Measurements from ENCODE around the gene FAM81A. TPM values are rescaled to one million over a fixed set of nuclear protein-coding genes. Genes with fewer than 3 reads are reported as not detected.

Gene FAM81A
- total RNA-seq, 1 donor: 0.94 TPM

DNA sequence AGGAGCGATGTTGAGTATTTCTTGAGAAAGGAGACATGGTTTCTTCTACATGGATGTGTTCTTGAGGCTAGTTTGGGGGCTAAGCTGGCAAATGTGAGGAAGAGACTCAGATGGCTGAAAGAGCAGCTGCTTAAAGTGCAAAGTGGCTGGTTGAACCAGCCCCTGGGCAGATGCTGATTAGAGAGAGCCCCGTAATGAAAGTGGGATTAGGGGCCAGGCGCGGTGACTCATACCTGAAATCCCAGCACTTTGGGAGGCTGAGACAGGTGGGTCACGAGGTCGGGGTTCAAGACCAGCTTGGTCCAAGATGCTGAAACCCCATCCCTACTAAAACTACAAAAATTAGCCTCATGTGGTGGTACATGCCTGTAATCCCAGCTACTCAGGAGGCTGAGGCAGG is 98.6 kb downstream of the FAM81A start:
- H3K4me3 ChIP-seq (ENCODE audit: low read length): no peak overlapping the region
- no peaks in the 10 kb centered on the region for H3K9me3 ChIP-seq (ENCODE audit: low read depth, low read length)
- H3K27me3 ChIP-seq (ENCODE audit: insufficient read depth, low read length): no peaks in the 10 kb centered on the region
- peaks cover 12% of the 10 kb centered on the region for H3K4me1 ChIP-seq (ENCODE audit: insufficient read depth, low read length)

DNA sequence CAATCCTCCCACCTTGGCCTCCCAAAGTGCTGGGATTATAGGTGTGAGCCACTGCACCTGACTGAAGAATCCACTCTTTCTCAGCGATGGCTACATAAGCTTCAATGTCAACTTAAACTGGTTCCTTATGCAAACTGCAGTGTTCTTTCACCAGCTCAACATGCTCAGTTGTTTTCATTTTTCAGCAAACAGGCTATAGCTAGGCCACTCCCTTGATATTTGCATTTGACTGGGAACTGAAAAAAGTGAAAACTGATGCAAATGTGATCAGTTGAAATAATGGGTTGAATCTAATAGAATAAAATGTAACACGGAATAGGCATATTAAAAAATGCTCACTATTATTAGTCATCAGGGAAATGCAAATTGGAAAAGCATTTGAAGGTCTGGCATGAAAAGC is 99.4 kb downstream of the FAM81A start:
- Histone ChIP-seq H3K27me3 (ENCODE audit: insufficient read depth, low read length) (no peaks in the 10 kb centered on the region), H3K9me3 (ENCODE audit: low read depth, low read length) (no peaks in the 10 kb centered on the region), H3K4me1 (ENCODE audit: insufficient read depth, low read length) (peaks cover 3% of the 10 kb centered on the region), H3K4me3 (ENCODE audit: low read length) (no peak overlapping the region)

DNA sequence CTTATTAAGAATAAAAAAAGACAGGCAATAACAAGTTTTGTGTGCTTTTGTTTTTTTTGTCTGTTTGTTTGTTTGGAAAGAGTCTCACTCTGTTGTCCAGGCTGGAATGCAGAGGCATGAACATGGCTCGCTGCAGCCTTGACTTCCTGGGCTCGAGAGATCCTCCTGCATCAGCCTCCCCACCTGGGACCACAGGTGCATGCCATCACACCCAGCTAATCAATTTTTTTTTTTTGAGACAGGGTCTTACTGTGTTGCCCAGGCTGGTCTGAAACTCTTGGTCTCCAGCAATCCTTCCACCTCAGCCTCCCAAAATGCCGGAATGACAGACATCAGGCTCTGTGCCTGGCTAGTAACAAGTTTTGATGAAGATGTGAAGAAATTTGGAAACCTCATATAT is 100.5 kb downstream of the FAM81A start:
- H3K4me3 ChIP-seq (ENCODE audit: low read length): no peak overlapping the region
- H3K9me3 ChIP-seq (ENCODE audit: low read depth, low read length): no peaks in the 10 kb centered on the region
- peaks cover 4% of the 10 kb centered on the region for H3K4me1 ChIP-seq (ENCODE audit: insufficient read depth, low read length)

DNA sequence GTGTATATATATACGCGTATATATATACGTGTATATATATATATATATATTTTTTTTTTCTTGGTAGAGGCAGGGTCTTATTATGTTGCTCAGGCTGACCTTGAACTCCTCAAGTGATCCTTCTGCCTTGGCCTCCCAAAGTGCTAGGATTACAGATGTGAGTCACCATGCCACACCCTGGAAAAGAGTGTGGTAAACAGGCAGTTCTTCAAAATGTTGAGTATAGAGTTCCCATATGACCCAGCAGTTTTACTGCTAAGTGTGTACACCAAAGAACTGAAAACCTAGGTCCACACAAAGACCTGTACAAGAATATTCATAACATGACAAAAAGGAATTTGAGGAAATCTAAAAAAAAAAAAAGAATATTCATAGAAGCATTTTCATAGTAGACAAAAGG is 101.8 kb downstream of the FAM81A start:
- Histone ChIP-seq H3K4me3 (ENCODE audit: low read length) (no peak overlapping the region), H3K4me1 (ENCODE audit: insufficient read depth, low read length) (peaks cover 15% of the 10 kb centered on the region), H3K27me3 (ENCODE audit: insufficient read depth, low read length) (no peaks in the 10 kb centered on the region), H3K9me3 (ENCODE audit: low read depth, low read length) (no peaks in the 10 kb centered on the region)

More for the DNA sequence above, 100.5 kb downstream of the FAM81A start:
- no peaks in the 10 kb centered on the region for H3K27me3 ChIP-seq (ENCODE audit: insufficient read depth, low read length)

DNA sequence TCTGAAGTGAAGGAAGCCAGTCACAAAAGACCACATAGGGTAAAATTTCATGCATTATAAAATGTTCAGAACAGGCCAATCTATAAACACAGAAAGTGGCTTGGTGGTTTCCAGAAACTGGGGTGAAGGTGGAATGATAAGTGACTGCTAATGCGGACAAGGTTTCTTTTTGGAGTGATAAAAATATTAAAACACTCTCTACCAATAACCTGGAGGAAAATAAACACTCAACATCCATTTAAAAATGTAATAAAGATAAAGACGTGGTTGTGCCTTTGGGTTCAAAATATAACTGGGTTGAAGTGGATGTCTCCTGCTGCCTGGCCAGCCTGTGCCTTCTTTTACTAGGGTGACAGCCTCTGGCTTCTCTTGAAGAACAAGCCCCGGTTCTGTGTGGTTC is 102.7 kb downstream of the FAM81A start:
- Histone ChIP-seq H3K9me3 (ENCODE audit: low read depth, low read length) (no peaks in the 10 kb centered on the region), H3K27me3 (ENCODE audit: insufficient read depth, low read length) (no peaks in the 10 kb centered on the region), H3K4me3 (ENCODE audit: low read length) (no peak overlapping the region), H3K4me1 (ENCODE audit: insufficient read depth, low read length) (peaks cover 15% of the 10 kb centered on the region)

DNA sequence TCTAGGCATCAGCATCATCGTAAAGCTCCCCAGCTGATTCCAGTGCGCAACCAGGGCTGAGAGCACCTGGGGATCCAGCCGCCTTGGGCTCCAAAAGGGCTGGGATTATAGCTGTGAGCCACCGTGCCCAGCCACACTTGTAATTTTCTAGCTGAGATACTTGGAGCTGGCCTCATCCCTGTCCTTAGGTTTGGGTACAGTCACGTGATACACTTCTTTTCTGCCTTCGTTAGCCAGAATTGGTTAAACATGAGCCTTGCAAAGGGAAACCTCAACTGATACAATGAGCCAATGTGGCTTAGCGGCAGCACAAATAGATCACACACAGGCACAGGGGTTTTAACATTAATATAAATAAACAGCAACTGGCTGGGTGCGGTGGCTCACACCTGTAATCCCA is 103.8 kb downstream of the FAM81A start:
- no peaks in the 10 kb centered on the region for H3K27me3 ChIP-seq (ENCODE audit: insufficient read depth, low read length)
- no peaks in the 10 kb centered on the region for H3K9me3 ChIP-seq (ENCODE audit: low read depth, low read length)
- H3K4me1 ChIP-seq (ENCODE audit: insufficient read depth, low read length): peaks cover 15% of the 10 kb centered on the region
- H3K4me3 ChIP-seq (ENCODE audit: low read length): no peak overlapping the region

DNA sequence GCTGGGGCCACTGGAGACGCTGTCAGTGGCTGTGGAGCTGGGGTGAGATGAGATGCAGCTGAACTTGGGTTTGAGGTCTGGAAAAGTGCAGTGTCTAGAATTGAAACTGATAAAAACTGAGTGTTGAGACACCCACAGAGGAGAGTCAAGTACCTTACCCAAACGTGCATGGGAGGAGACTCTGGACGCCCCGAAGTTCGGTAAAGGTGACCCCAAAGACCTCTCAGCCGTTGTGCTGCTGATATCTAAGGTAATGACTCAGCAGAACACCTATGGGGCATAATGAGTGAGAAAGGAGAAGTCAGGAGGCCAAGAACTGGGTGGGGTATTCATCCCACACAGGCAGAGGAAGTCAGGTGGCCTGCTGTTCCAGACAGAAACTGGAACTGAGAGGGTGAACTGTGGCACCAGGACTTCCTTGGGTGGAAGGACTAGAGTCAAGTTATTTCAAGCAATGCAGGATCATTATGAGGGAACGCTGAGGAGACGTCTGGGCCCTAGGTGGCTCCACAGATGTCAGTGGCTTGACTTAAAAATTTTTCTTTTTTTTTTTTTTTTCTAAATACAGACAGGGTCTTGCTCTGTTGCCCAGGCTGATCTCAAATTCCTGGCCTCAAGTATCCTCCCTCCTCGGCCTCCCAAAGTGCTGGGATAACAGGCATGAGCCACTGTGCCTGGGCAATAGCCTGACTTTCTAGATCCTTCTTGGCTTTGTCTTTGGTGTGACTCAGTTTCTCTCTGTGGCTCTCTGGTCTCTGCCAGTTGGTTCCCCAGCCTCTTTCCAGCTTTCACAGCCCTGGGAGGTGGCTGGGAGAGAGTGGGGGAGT is 105.9 kb downstream of the FAM81A start:
- no peaks in the 10 kb centered on the region for H3K9me3 ChIP-seq (ENCODE audit: low read depth, low read length)
- H3K27me3 ChIP-seq (ENCODE audit: insufficient read depth, low read length): no peaks in the 10 kb centered on the region
- H3K4me1 ChIP-seq (ENCODE audit: insufficient read depth, low read length): peaks cover 15% of the 10 kb centered on the region
- no peak overlapping the region for H3K4me3 ChIP-seq (ENCODE audit: low read length)

DNA sequence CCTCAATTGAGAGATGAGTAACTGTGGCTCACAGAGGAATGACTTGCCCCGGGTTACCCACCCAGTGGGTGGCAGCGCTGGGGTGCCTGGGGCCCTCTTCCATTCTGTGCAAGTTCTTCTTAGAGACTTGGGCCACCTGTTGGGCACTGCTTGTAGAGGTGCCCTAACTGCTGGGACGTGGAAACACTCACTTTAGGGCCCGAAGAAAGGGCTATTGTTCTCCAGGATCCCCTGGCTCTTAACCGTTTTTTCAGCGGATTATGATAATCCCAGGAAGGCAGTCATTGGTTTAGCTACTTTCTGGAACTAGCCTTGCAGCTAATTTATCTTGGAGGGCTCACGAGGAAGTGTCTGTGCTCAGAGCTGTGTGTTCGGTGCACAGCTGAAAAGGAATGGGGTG is 107.6 kb downstream of the FAM81A start:
- no peak overlapping the region for H3K4me3 ChIP-seq (ENCODE audit: low read length)

DNA sequence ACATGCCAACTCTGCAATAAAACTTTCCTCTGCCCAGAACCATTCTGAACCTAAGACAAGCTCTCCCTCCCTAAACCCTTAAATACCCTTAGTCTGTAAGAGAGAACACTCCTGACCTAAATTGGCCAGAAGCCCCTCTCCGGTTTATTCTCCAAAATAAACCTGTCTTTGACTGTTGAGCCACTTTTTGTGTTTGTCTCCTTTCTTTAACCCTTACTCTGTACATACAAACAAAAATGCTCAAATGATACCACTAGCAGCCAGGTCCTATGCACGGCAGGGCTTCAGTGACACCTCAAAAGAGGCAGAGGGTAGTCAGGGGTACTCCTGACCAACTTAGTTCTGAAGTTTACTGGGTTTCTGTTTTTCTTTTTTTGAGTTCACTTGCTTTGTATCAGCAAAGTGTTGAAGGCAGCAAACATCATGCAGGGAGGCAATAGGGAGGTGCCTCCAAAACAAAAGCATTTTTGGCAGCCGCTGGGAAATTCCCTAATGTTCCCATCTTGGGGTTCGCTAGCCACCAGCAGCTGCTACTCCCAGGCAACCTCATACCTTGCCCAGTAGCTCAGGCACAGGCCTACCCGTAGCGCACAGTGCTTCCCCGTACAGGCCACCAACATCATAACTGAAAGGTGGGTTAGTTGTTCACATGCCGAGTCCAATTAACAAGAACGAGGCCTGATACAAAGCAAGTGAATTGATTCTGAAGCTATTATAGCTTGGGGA is 110.7 kb downstream of the FAM81A start:
- Histone ChIP-seq H3K27me3 (ENCODE audit: insufficient read depth, low read length) (no peaks in the 10 kb centered on the region), H3K9me3 (ENCODE audit: low read depth, low read length) (no peaks in the 10 kb centered on the region), H3K4me3 (ENCODE audit: low read length) (no peak overlapping the region), H3K4me1 (ENCODE audit: insufficient read depth, low read length) (peaks cover 26% of the 10 kb centered on the region)

More for the DNA sequence above, 107.6 kb downstream of the FAM81A start:
- H3K4me1 ChIP-seq (ENCODE audit: insufficient read depth, low read length): peaks cover 23% of the 10 kb centered on the region
- no peaks in the 10 kb centered on the region for H3K9me3 ChIP-seq (ENCODE audit: low read depth, low read length)
- H3K27me3 ChIP-seq (ENCODE audit: insufficient read depth, low read length): no peaks in the 10 kb centered on the region

DNA sequence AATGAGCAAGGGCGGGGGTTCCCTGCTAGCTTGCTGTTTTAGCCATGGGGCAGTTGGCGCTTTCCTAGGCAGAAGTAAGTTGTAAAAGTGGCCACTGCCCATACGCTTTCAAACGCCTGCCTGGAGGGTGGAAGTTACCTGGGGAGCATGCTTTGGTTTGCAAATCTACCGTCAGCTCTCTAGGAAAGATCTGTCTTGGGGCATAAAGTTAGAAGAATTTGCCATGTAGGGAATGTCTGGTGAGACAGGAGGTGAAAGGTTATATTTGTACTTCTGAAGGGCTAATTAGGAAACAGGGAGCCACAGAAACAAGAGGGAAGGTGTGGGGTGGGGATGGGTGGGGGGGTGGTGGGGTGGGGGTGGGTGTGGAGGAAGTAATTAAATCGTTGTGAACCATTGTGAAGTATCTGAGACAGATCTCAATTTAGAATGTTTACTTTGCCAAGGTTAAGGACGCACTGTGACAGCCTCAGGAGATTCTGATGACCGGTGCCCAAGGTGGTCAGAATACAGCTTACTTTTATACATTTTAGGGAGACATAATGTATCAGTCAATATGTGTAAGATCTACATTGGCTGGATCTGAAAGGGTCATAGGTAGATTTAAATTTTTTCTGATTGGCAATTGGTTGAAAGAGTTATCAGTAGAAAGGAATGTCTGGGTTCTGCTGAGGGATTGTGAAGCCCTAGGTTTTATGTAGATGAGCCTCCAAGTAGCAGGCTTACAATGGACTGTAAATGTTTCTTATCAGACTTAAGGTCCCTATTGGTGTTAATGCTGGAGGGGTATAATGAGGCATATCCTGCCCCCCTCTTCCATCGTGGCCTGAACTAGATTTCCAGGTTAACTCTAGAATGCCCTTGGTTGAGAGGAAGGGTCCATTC is 111.6 kb downstream of the FAM81A start:
- peaks cover 17% of the 10 kb centered on the region for H3K4me1 ChIP-seq (ENCODE audit: insufficient read depth, low read length)
- no peak overlapping the region for H3K4me3 ChIP-seq (ENCODE audit: low read length)
- H3K9me3 ChIP-seq (ENCODE audit: low read depth, low read length): no peaks in the 10 kb centered on the region
- H3K27me3 ChIP-seq (ENCODE audit: insufficient read depth, low read length): no peaks in the 10 kb centered on the region

DNA sequence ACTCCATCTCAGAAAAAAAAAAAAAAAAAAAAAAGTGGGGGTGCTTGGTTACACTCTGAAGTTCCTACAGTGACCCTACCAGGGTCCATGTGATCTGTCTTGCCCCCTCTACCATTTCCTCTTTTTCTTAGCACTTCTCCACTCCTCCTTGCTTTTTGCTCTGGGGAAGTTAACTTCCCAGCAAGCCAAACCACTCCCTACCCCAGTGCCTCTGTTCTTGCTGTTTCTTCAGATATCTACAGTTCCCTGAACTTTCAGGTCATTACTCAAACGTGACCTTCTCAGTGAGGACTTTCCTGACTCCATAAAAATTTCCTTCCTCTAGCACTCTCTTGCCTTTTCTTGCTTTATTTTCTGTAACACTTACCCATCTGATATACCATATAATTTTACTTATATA is 112.5 kb downstream of the FAM81A start:
- Histone ChIP-seq H3K4me3 (ENCODE audit: low read length) (no peak overlapping the region), H3K9me3 (ENCODE audit: low read depth, low read length) (no peaks in the 10 kb centered on the region), H3K4me1 (ENCODE audit: insufficient read depth, low read length) (peaks cover 16% of the 10 kb centered on the region), H3K27me3 (ENCODE audit: insufficient read depth, low read length) (no peaks in the 10 kb centered on the region)

DNA sequence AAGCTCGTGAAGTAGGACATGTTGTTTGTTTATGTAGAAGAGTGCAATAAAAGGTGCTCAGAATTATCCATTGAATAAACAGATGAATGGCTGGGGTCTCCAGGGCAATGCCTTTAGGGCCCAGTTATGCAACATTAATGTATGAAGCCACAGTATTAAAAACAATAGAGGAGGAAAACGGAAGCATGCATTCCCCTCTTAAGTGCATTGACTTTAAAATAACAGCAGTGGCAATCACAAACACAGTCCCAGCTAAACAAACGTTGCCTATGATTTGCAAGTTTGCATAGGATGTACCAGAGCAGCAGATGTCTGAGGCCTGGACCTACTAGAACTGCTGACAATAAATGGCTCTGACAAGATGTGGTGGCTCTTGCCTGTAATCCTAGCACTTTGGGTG is 113.0 kb downstream of the FAM81A start:
- Histone ChIP-seq H3K4me3 (ENCODE audit: low read length) (no peak overlapping the region), H3K27me3 (ENCODE audit: insufficient read depth, low read length) (no peaks in the 10 kb centered on the region), H3K9me3 (ENCODE audit: low read depth, low read length) (no peaks in the 10 kb centered on the region), H3K4me1 (ENCODE audit: insufficient read depth, low read length) (peaks cover 16% of the 10 kb centered on the region)

DNA sequence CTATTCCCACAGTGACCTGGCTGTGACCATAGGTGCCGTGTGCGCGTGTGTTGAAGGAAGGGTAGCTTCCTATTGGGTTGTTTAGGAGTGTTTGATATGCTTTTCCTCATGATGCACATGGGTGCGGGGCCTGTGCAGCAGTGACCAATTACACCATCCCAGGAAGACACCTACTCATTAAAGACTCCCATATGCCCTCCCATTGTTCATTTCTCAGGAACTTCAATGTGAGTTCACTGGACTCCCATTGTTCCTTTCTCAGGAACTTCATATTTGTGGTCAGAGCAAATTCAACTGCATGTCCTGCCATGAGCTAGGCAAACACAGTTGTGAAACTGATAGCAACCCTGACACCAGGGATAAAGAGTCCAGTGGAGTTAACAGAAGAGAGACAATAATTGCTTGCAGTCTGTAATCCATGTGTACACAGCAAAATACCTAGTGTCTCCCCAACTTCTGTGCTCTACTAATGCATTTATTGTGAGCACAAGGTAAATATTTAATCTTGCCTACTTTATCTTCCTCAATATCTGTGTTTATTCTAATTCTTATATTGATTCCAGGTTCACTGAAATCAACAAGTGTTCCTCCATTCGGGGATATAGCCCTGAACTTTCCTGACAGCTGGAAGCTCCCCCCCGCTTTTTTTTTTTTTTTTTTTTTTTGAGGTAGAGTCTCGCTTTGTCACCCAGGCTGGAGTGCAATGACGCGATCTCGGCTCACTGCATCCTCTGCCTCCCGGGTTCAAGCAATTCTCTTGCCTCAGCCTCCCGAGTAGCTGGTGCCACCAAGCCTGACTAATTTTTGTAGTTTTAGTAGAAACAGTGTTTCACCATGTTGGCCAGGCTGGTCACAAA is 116.1 kb downstream of the FAM81A start:
- no peak overlapping the region for H3K4me3 ChIP-seq (ENCODE audit: low read length)
- no peaks in the 10 kb centered on the region for H3K27me3 ChIP-seq (ENCODE audit: insufficient read depth, low read length)
- H3K4me1 ChIP-seq (ENCODE audit: insufficient read depth, low read length): peaks cover 16% of the 10 kb centered on the region
- no peaks in the 10 kb centered on the region for H3K9me3 ChIP-seq (ENCODE audit: low read depth, low read length)

DNA sequence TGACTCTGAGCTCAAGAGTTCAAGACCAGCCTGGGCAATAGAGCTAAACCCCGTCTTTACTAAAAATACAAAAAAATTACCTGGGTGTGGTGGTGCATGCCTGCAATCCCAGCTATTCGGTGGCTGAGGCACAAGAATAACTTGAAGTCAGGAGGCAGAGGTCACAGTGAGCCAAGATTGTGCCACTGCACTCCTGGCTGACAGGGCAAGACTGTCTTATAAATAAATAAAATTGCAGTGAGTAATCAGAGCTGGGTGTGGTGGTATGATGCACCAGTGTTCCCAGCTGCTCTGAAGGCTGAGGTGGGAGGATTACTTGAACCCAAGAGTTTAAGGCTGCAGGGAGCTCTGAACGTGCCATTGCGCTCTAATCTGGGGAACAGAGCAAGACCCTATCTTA is 117.7 kb downstream of the FAM81A start:
- Histone ChIP-seq H3K9me3 (ENCODE audit: low read depth, low read length) (no peaks in the 10 kb centered on the region), H3K27me3 (ENCODE audit: insufficient read depth, low read length) (no peaks in the 10 kb centered on the region), H3K4me1 (ENCODE audit: insufficient read depth, low read length) (peaks cover 8% of the 10 kb centered on the region)

More for the DNA sequence above, 117.7 kb downstream of the FAM81A start:
- no peak overlapping the region for H3K4me3 ChIP-seq (ENCODE audit: low read length)

Measured in mononuclear cell (primary cell).